Kidney epithelial cell (primary cell): ENCODE results near the gene MAP7. TPM values are rescaled to one million over a fixed set of nuclear protein-coding genes. Genes with fewer than 3 reads are reported as not detected.

Experiments
- DNase-seq: peaks from one replicate; pipeline ENCODE4 v3.0.0-alpha.2; 2010; ENCODE audit warnings: low read depth
- H3K27me3 ChIP-seq: 2 replicates; pipeline ENCODE4 v1.6.0; 2011; ENCODE audit warnings: low read length; ENCODE audit not compliant: control insufficient read depth, insufficient read depth
- H3K36me3 ChIP-seq: 2 replicates; pipeline ENCODE4 v1.5.1; 2011; ENCODE audit warnings: low read length; ENCODE audit not compliant: control insufficient read depth, insufficient read depth
- H3K4me3 ChIP-seq: 2 replicates; pipeline ENCODE4 v1.5.1; 2011; ENCODE audit warnings: low read depth, mild to moderate bottlenecking, control low read depth, low read length
- CTCF ChIP-seq: IDR thresholded peaks from 2 replicates; pipeline ENCODE4 v1.5.1; 2011; ENCODE audit warnings: mild to moderate bottlenecking, moderate library complexity, low read length, control low read depth, inconsistent platforms; ENCODE audit not compliant: insufficient read depth, poor library complexity, severe bottlenecking
- total RNA-seq: library from RNA; depleted of rRNA; stranded (reverse); fragments of >200 nt; gene quantifications from 2 replicates; pipeline ENCODE4 v1.2.3, GENCODE V29; 2015

Gene MAP7
- 16.0 and 17.6 TPM in 2 replicates for total RNA-seq

- peak within 1 kb of the TSS; percentile 85 for H3K4me3 ChIP-seq
- DNase-seq = no peak
- H3K36me3 ChIP-seq = no peaks in the 10 kb centered on the region
- peak; percentile 58 for TF ChIP-seq CTCF
- no peaks in the 10 kb centered on the region for H3K27me3 ChIP-seq
These were observed at the start of gene MAP7 for GRCh38 chr6:136550330-136551071. MAP7 (minus strand) TSS chr6:136550422; CDS start chr6:136550408, 14 bp downstream.

- TF ChIP-seq CTCF = no peak
- Histone ChIP-seq H3K27me3 (no peaks in the 10 kb centered on the region), H3K4me3 (no peak overlapping the region), H3K36me3 (peaks cover 1% of the 10 kb centered on the region)
- DNase-seq = no peak
These were observed 49.2 kb upstream of the MAP7 start for GRCh38 chr6:136599329-136600011.

GRCh38 chr6:136598048-136598447, 47.8 kb upstream of the MAP7 start:
- Histone ChIP-seq H3K4me3 (no peak overlapping the region), H3K36me3 (no peaks in the 10 kb centered on the region), H3K27me3 (no peaks in the 10 kb centered on the region)
- no peak for DNase-seq
- TF ChIP-seq CTCF = no peak

GRCh38 chr6:136594671-136595070, 44.4 kb upstream of the MAP7 start:
- DNase-seq = no peak
- TF ChIP-seq CTCF = no peak
- no peak overlapping the region for H3K4me3 ChIP-seq
- no peaks in the 10 kb centered on the region for H3K27me3 ChIP-seq
- no peaks in the 10 kb centered on the region for H3K36me3 ChIP-seq

GRCh38 chr6:136593748-136594490, 43.7 kb upstream of the MAP7 start:
- no peak overlapping the region for H3K4me3 ChIP-seq
- H3K36me3 ChIP-seq = no peaks in the 10 kb centered on the region
- TF ChIP-seq CTCF = no peak
- DNase-seq = peak; percentile 100
- H3K27me3 ChIP-seq = no peaks in the 10 kb centered on the region
